Mammary epithelial cell (primary cell): Measurements from ENCODE around the gene ANKRD13D.

Experiments
- EZH2 ChIP-seq: IDR thresholded peaks from 2 replicates; pipeline ENCODE4 v1.6.1; 2012; ENCODE audit warnings: low read length, inconsistent platforms, borderline replicate concordance
- TF ChIP-seq, protein P1 (sequence below), 2 donors: IDR thresholded peaks in 1 of 2; conservative IDR thresholded peaks in 1 of 2; 2 replicates each; pipeline ENCODE4 v1.5.1; 2011 to 2012; ENCODE audit warnings: inconsistent platforms in 2 of 2, low read length in 2 of 2, mild to moderate bottlenecking in 2 of 2, control low read depth in 1 of 2, low read depth in 1 of 2; ENCODE audit not compliant: insufficient read depth in 1 of 2; ENCODE audit errors: extremely low read depth in 1 of 2

- TF ChIP-seq, protein P1, sequence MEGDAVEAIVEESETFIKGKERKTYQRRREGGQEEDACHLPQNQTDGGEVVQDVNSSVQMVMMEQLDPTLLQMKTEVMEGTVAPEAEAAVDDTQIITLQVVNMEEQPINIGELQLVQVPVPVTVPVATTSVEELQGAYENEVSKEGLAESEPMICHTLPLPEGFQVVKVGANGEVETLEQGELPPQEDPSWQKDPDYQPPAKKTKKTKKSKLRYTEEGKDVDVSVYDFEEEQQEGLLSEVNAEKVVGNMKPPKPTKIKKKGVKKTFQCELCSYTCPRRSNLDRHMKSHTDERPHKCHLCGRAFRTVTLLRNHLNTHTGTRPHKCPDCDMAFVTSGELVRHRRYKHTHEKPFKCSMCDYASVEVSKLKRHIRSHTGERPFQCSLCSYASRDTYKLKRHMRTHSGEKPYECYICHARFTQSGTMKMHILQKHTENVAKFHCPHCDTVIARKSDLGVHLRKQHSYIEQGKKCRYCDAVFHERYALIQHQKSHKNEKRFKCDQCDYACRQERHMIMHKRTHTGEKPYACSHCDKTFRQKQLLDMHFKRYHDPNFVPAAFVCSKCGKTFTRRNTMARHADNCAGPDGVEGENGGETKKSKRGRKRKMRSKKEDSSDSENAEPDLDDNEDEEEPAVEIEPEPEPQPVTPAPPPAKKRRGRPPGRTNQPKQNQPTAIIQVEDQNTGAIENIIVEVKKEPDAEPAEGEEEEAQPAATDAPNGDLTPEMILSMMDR (conservative IDR thresholded peaks at IDR 0.05 in 1 of 2, IDR thresholded peaks at IDR 0.05 in 1 of 2; ENCODE audit: extremely low read depth in 1 of 2, insufficient read depth in 1 of 2, low read depth in 1 of 2, low read length in 2 of 2) = no peak
- no peak for TF ChIP-seq EZH2
Measured at GRCh38 chr11:67349928-67350465, 60.9 kb downstream of the ANKRD13D start.
